ENCODE data around the gene STARD10.
"Not testable (repeated sequence)": the region's sequence is repeated elsewhere in the genome, so short reads cannot be mapped to it uniquely, and the experiment has no call there.

Gene STARD10

GRCh38 chr11:72826191-72826941 lies 32.5 kb upstream of the STARD10 start:
- DNase-seq (ENCODE audit: low spot score) = no peak

- DNase-seq (ENCODE audit: low spot score) = no peak
Measured at GRCh38 chr11:72825661-72826060, 31.8 kb upstream of the STARD10 start.

GRCh38 chr11:72824811-72825505 lies 31.1 kb upstream of the STARD10 start:
- DNase-seq (ENCODE audit: low spot score) = no peak

- no peak for DNase-seq (ENCODE audit: low spot score)
Measured at GRCh38 chr11:72824020-72824419, 30.2 kb upstream of the STARD10 start.

- no peak for DNase-seq (ENCODE audit: low spot score)
Measured at GRCh38 chr11:72823105-72823804, 29.4 kb upstream of the STARD10 start.

GRCh38 chr11:72821920-72822799 lies 28.3 kb upstream of the STARD10 start:
- DNase-seq (ENCODE audit: low spot score) = peak; percentile 91

GRCh38 chr11:72821221-72821919 lies 27.5 kb upstream of the STARD10 start:
- DNase-seq (ENCODE audit: low spot score) = no peak

- DNase-seq (ENCODE audit: low spot score) = no peak
Measured at GRCh38 chr11:72820439-72821139, 26.7 kb upstream of the STARD10 start.

- no peak for DNase-seq (ENCODE audit: low spot score)
Measured at GRCh38 chr11:72818971-72819370, 25.1 kb upstream of the STARD10 start.

GRCh38 chr11:72817966-72818365 lies 24.1 kb upstream of the STARD10 start:
- DNase-seq (ENCODE audit: low spot score) = no peak

- no peak for DNase-seq (ENCODE audit: low spot score)
Measured at GRCh38 chr11:72816404-72816990, 22.6 kb upstream of the STARD10 start.

- DNase-seq (ENCODE audit: low spot score) = no peak
Measured at GRCh38 chr11:72815110-72815618, 21.3 kb upstream of the STARD10 start.

- peak; percentile 89 for DNase-seq (ENCODE audit: low spot score)
Measured at GRCh38 chr11:72814286-72815109, 20.7 kb upstream of the STARD10 start, which contains the start of gene ATG16L2. ATG16L2 (plus strand) TSS chr11:72814411; CDS start chr11:72814446, 35 bp downstream.

- DNase-seq (ENCODE audit: low spot score) = peak; percentile 86
Measured at GRCh38 chr11:72813740-72814285, 20.0 kb upstream of the STARD10 start.

GRCh38 chr11:72812967-72813739 lies 19.3 kb upstream of the STARD10 start:
- peak; percentile 77 for DNase-seq (ENCODE audit: low spot score)

GRCh38 chr11:72812604-72812966 lies 18.7 kb upstream of the STARD10 start:
- DNase-seq (ENCODE audit: low spot score) = no peak

- DNase-seq (ENCODE audit: low spot score) = not testable (repeated sequence)
Measured at GRCh38 chr11:72811686-72812085, 17.8 kb upstream of the STARD10 start.

- DNase-seq (ENCODE audit: low spot score) = no peak
Measured at GRCh38 chr11:72808331-72808798, 14.5 kb upstream of the STARD10 start.
